Body of pancreas (tissue), 4 donors: ENCODE measurements around the gene SPEF2.

ENCODE experiments used
- POLR2A ChIP-seq, 3 donors: fragments of 450-650 bp; IDR thresholded peaks; one replicate each; pipeline ENCODE4 v1.6.1; 2016; ENCODE audit warnings: antibody characterized with exemption in 3 of 3, mild to moderate bottlenecking in 2 of 3
- TF ChIP-seq, protein P1 (sequence below), 7 experiments: fragments of 450-650 bp in 4 of 7; fragments of 200-600 bp in 3 of 7; sonication (generic) in 3 of 7; IDR thresholded peaks; one replicate each; pipeline ENCODE4 v1.5.1; 2016 to 2019; ENCODE audit warnings: antibody characterized with exemption in 7 of 7

DNA sequence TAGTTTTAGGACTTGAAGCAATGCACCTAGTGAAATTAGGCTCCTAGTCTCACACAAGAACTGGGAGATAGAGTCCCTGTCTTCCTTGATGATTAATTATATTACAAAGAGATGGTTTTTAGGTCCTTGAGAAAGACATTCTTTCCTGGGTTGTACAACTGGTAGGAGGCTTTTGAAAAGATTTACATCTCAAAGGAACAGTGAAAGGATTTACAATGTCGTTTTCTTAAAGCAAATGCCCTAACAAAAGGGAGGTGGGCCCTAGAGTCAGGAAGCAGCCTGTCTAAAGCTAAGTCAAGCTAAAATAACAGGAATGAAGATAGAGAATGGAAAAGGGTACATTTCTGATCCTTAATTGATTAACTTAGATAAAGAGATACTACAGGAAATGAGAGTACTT, 136.8 kb downstream of the SPEF2 start:
- no peak for TF ChIP-seq POLR2A (IDR thresholded peaks at IDR 0.05)
- TF ChIP-seq, protein P1, sequence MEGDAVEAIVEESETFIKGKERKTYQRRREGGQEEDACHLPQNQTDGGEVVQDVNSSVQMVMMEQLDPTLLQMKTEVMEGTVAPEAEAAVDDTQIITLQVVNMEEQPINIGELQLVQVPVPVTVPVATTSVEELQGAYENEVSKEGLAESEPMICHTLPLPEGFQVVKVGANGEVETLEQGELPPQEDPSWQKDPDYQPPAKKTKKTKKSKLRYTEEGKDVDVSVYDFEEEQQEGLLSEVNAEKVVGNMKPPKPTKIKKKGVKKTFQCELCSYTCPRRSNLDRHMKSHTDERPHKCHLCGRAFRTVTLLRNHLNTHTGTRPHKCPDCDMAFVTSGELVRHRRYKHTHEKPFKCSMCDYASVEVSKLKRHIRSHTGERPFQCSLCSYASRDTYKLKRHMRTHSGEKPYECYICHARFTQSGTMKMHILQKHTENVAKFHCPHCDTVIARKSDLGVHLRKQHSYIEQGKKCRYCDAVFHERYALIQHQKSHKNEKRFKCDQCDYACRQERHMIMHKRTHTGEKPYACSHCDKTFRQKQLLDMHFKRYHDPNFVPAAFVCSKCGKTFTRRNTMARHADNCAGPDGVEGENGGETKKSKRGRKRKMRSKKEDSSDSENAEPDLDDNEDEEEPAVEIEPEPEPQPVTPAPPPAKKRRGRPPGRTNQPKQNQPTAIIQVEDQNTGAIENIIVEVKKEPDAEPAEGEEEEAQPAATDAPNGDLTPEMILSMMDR (IDR thresholded peaks at IDR 0.05) = no peak
